ENCODE data around the gene SMTNL2.
A peak's percentile ranks its signal among the peaks of the same experiment; 100 is the strongest.

Gene SMTNL2

DNA sequence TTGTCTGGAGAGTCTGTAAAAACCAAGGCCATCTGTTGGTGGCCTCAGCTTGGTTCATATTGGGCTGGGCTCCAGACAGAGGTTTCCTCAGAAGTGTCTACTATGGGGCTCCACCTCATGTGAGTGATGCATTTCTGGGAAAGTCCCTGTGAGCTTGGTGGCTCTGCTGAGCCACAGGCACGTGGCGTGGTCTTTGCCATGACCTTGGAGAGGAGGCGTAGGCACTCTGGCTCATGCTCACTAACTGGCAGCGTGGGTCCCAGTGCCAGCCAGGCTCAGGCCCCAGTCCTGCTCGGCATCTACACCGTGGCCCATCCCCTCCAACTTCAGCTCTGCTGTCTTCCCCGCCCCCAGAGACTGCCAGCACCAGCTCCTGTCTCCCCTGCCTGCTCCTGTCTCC, 10.7 kb upstream of the SMTNL2 start:
- no peaks in the 10 kb centered on the region for H3K9me3 ChIP-seq (replicated peaks; ENCODE audit: insufficient read depth, low read length)
- H2AFZ ChIP-seq (ENCODE audit: low read length) = peak overlapping the region; percentile 57
- TF ChIP-seq EZH2phosphoT487 (IDR thresholded peaks at IDR 0.05; ENCODE audit: low read length) (no peak), EZH2 (optimal IDR thresholded peaks at IDR 0.05; ENCODE audit: low read depth, low read length) (no peak)
- TF ChIP-seq, protein P1, sequence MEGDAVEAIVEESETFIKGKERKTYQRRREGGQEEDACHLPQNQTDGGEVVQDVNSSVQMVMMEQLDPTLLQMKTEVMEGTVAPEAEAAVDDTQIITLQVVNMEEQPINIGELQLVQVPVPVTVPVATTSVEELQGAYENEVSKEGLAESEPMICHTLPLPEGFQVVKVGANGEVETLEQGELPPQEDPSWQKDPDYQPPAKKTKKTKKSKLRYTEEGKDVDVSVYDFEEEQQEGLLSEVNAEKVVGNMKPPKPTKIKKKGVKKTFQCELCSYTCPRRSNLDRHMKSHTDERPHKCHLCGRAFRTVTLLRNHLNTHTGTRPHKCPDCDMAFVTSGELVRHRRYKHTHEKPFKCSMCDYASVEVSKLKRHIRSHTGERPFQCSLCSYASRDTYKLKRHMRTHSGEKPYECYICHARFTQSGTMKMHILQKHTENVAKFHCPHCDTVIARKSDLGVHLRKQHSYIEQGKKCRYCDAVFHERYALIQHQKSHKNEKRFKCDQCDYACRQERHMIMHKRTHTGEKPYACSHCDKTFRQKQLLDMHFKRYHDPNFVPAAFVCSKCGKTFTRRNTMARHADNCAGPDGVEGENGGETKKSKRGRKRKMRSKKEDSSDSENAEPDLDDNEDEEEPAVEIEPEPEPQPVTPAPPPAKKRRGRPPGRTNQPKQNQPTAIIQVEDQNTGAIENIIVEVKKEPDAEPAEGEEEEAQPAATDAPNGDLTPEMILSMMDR (IDR thresholded peaks at IDR 0.05; ENCODE audit: low read length) = no peak
- H3F3A ChIP-seq (ENCODE audit: insufficient read depth, low read length) = no peaks in the 10 kb centered on the region
- no peak overlapping the region for H3K4me3 ChIP-seq (ENCODE audit: low read length)
- H3K36me3 ChIP-seq (replicated peaks; ENCODE audit: insufficient read depth, low read length) = no peaks in the 10 kb centered on the region
- no peaks in the 10 kb centered on the region for H4K20me1 ChIP-seq (ENCODE audit: insufficient read depth, low read length)
- DNase-seq = peak; percentile 79
- no peaks in the 10 kb centered on the region for H3K9me2 ChIP-seq (replicated peaks; ENCODE audit: insufficient read depth, low read length)
- peaks cover 20% of the 10 kb centered on the region for H3K27me3 ChIP-seq (replicated peaks; ENCODE audit: insufficient read depth, low read length)
- no peak overlapping the region for H3K9ac ChIP-seq (ENCODE audit: low read length)
- H3K27ac ChIP-seq (ENCODE audit: low read length) = no peak overlapping the region
- peaks cover 10% of the 10 kb centered on the region for H3K4me1 ChIP-seq (ENCODE audit: low read length)
- no peak overlapping the region for H3K4me2 ChIP-seq (ENCODE audit: low read depth, low read length)
- H3K79me2 ChIP-seq (ENCODE audit: low read length) = no peaks in the 10 kb centered on the region

DNA sequence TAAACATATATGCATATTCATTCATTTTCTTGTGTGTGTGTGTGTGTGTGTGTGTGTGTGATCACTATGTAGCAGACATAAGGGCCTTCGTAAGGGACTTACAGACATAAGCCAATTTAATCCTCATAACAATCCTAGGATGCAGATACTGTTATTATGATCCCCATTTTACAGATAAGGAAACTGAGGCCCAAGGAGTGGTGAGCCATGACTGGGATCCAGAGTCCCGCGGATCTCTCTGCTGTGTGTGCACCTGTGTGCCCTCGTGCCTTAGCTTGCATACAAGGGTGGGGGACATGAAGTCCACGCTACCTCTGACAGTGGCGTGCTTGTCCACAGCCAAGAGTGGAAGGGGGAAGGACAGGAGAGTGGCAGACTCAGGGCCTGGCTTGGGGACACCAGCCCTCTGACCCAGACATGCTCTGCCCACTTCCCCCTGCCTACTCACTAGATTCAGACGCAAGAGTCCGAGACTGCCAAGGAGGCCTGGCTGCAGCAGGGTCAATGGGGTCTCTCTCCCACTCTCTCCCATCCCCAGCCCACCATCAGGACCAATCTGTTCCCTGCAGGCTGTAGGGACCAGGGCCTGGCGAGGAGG, 9.8 kb upstream of the SMTNL2 start:
- Histone ChIP-seq H3K36me3 (replicated peaks; ENCODE audit: insufficient read depth, low read length) (no peaks in the 10 kb centered on the region), H3F3A (ENCODE audit: insufficient read depth, low read length) (no peaks in the 10 kb centered on the region), H4K20me1 (ENCODE audit: insufficient read depth, low read length) (no peaks in the 10 kb centered on the region), H3K9ac (ENCODE audit: low read length) (no peak overlapping the region), H3K27ac (ENCODE audit: low read length) (no peak overlapping the region), H3K27me3 (replicated peaks; ENCODE audit: insufficient read depth, low read length) (peaks cover 25% of the 10 kb centered on the region), H3K9me2 (replicated peaks; ENCODE audit: insufficient read depth, low read length) (no peaks in the 10 kb centered on the region), H3K79me2 (ENCODE audit: low read length) (no peaks in the 10 kb centered on the region), H3K4me3 (ENCODE audit: low read length) (no peak overlapping the region), H3K4me2 (ENCODE audit: low read depth, low read length) (no peak overlapping the region), H3K9me3 (replicated peaks; ENCODE audit: insufficient read depth, low read length) (no peaks in the 10 kb centered on the region), H3K4me1 (ENCODE audit: low read length) (peaks cover 10% of the 10 kb centered on the region), H2AFZ (ENCODE audit: low read length) (no peak overlapping the region)
- no peak for DNase-seq
- TF ChIP-seq EZH2 (optimal IDR thresholded peaks at IDR 0.05; ENCODE audit: low read depth, low read length) (no peak), EZH2phosphoT487 (IDR thresholded peaks at IDR 0.05; ENCODE audit: low read length) (no peak)
- TF ChIP-seq, protein P1 (IDR thresholded peaks at IDR 0.05; ENCODE audit: low read length) = no peak

DNA sequence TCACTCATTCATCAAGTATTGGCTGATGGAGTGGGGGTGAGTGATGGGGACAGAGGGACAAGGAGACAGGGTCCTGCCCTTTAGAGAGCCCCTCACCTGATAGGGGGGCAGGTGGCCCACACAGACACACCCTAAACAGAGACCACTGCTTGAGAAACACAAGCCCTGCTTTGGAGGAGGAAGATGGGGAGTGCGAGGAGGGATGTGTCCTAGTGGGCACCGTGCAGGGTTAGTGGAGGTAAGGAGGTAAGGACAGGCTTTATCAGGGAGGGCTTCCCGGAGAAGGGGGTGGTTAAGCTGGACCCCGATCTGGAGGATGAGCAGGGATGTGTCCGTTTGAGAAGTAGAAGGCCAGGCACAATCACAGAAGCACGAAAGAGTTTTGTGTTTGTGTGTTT, 8.2 kb upstream of the SMTNL2 start:
- Histone ChIP-seq H3K4me2 (ENCODE audit: low read depth, low read length) (no peak overlapping the region), H3F3A (ENCODE audit: insufficient read depth, low read length) (no peaks in the 10 kb centered on the region), H3K79me2 (ENCODE audit: low read length) (no peaks in the 10 kb centered on the region)

More for the DNA sequence above, 8.2 kb upstream of the SMTNL2 start:
- Histone ChIP-seq H3K9ac (ENCODE audit: low read length) (no peak overlapping the region), H3K36me3 (replicated peaks; ENCODE audit: insufficient read depth, low read length) (no peaks in the 10 kb centered on the region), H3K9me3 (replicated peaks; ENCODE audit: insufficient read depth, low read length) (no peaks in the 10 kb centered on the region), H3K4me3 (ENCODE audit: low read length) (no peak overlapping the region), H4K20me1 (ENCODE audit: insufficient read depth, low read length) (no peaks in the 10 kb centered on the region), H3K27me3 (replicated peaks; ENCODE audit: insufficient read depth, low read length) (peaks cover 37% of the 10 kb centered on the region), H3K9me2 (replicated peaks; ENCODE audit: insufficient read depth, low read length) (no peaks in the 10 kb centered on the region), H3K27ac (ENCODE audit: low read length) (no peak overlapping the region), H2AFZ (ENCODE audit: low read length) (no peak overlapping the region), H3K4me1 (ENCODE audit: low read length) (peaks cover 10% of the 10 kb centered on the region)
- DNase-seq = no peak
- no peak for TF ChIP-seq EZH2phosphoT487 (IDR thresholded peaks at IDR 0.05; ENCODE audit: low read length)
- TF ChIP-seq EZH2 (optimal IDR thresholded peaks at IDR 0.05; ENCODE audit: low read depth, low read length) = no peak
- TF ChIP-seq, protein P1 (IDR thresholded peaks at IDR 0.05; ENCODE audit: low read length) = no peak

Data from MM.1S (cell line).